ENCODE results near the gene HNRNPM.

DNA sequence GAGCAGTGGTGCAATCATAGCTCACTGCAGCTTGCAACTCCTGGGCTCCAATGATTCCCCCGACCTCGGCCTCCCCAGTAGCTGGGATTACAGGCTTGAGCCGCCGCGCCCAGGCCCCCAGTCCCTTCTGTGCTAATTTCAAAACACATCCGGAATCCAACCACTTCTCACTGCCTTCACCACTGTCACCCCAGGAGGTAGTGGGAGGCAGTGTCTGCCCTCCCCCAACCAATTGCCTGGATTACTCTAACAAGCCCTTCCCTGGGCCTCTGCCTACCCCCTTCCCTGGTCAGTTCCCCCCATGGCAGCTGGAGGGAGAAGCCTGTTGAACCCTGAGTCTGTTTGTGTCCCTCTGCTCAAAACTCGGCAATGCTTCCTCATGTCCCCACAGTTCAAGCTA is 55.4 kb downstream of the HNRNPM start:
- TF ChIP-seq CTCF (IDR thresholded peaks at IDR 0.05 in 2 of 3, conservative IDR thresholded peaks at IDR 0.05 in 1 of 3; ENCODE audit: borderline replicate concordance in 1 of 3, insufficient read depth in 1 of 3, low read depth in 2 of 3, low read length in 2 of 3), result no peak
- TF ChIP-seq, protein P1, sequence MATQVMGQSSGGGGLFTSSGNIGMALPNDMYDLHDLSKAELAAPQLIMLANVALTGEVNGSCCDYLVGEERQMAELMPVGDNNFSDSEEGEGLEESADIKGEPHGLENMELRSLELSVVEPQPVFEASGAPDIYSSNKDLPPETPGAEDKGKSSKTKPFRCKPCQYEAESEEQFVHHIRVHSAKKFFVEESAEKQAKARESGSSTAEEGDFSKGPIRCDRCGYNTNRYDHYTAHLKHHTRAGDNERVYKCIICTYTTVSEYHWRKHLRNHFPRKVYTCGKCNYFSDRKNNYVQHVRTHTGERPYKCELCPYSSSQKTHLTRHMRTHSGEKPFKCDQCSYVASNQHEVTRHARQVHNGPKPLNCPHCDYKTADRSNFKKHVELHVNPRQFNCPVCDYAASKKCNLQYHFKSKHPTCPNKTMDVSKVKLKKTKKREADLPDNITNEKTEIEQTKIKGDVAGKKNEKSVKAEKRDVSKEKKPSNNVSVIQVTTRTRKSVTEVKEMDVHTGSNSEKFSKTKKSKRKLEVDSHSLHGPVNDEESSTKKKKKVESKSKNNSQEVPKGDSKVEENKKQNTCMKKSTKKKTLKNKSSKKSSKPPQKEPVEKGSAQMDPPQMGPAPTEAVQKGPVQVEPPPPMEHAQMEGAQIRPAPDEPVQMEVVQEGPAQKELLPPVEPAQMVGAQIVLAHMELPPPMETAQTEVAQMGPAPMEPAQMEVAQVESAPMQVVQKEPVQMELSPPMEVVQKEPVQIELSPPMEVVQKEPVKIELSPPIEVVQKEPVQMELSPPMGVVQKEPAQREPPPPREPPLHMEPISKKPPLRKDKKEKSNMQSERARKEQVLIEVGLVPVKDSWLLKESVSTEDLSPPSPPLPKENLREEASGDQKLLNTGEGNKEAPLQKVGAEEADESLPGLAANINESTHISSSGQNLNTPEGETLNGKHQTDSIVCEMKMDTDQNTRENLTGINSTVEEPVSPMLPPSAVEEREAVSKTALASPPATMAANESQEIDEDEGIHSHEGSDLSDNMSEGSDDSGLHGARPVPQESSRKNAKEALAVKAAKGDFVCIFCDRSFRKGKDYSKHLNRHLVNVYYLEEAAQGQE (IDR thresholded peaks at IDR 0.05; ENCODE audit: low read depth), result no peak
- TF ChIP-seq EZH2phosphoT487 (IDR thresholded peaks at IDR 0.05; ENCODE audit: borderline replicate concordance), result no peak
- TF ChIP-seq SP1 (IDR thresholded peaks at IDR 0.05; ENCODE audit: low read depth), result no peak
- TF ChIP-seq RAD21 (IDR thresholded peaks at IDR 0.05; ENCODE audit: low read depth), result no peak
- TF ChIP-seq POLR2A (IDR thresholded peaks at IDR 0.05; ENCODE audit: borderline replicate concordance, extremely low read depth, insufficient read depth, insufficient read length), result no peak
- TF ChIP-seq YY1 (IDR thresholded peaks at IDR 0.05; ENCODE audit: extremely low read depth, insufficient replicate concordance, low read depth, low read length), result no peak
- TF ChIP-seq EZH2 (IDR thresholded peaks at IDR 0.05), result no peak
- TF ChIP-seq TCF7L2 (IDR thresholded peaks at IDR 0.05; ENCODE audit: borderline replicate concordance, extremely low read depth, insufficient read depth, insufficient read length), result no peak

Measured in HCT116 (cell line).